Measurements from ENCODE around the gene AGPS.
"Not testable (repeated sequence)": the region's sequence is repeated elsewhere in the genome, so short reads cannot be mapped to it uniquely, and the experiment has no call there.

AGPS gene

GRCh38 chr2:177424120-177424519 is 31.5 kb downstream of the AGPS start:
- not testable (repeated sequence) for DNase-seq

- not testable (repeated sequence) for DNase-seq
Measured at GRCh38 chr2:177424620-177425019, 32.0 kb downstream of the AGPS start.

- no peak for DNase-seq
Measured at GRCh38 chr2:177427316-177427715, 34.7 kb downstream of the AGPS start.

- DNase-seq: not testable (repeated sequence)
Measured at GRCh38 chr2:177427936-177428335, 35.4 kb downstream of the AGPS start.

- DNase-seq: no peak
Measured at GRCh38 chr2:177429688-177430325, 37.2 kb downstream of the AGPS start.

- no peak for DNase-seq
Measured at GRCh38 chr2:177430411-177430810, 37.8 kb downstream of the AGPS start.

GRCh38 chr2:177431111-177431725 is 38.6 kb downstream of the AGPS start:
- not testable (repeated sequence) for DNase-seq

- no peak for DNase-seq
Measured at GRCh38 chr2:177432703-177433102, 40.1 kb downstream of the AGPS start.

GRCh38 chr2:177433402-177433801 is 40.8 kb downstream of the AGPS start:
- no peak for DNase-seq

GRCh38 chr2:177434475-177434874 is 41.9 kb downstream of the AGPS start:
- DNase-seq: no peak

GRCh38 chr2:177445200-177445599 is 52.6 kb downstream of the AGPS start:
- no peak for DNase-seq

GRCh38 chr2:177448031-177448430 is 55.5 kb downstream of the AGPS start:
- DNase-seq: no peak

GRCh38 chr2:177449159-177449558 is 56.6 kb downstream of the AGPS start:
- no peak for DNase-seq

GRCh38 chr2:177455187-177455586 is 62.6 kb downstream of the AGPS start:
- DNase-seq: no peak

- not testable (repeated sequence) for DNase-seq
Measured at GRCh38 chr2:177459756-177460155, 67.2 kb downstream of the AGPS start.

- peak; percentile 10 for DNase-seq
Measured at GRCh38 chr2:177460973-177461585, 68.5 kb downstream of the AGPS start.

GRCh38 chr2:177464549-177464948 is 72.0 kb downstream of the AGPS start:
- peak; percentile 10 for DNase-seq

GRCh38 chr2:177465400-177466138 is 73.0 kb downstream of the AGPS start:
- no peak for DNase-seq

GRCh38 chr2:177466337-177467195 is 74.0 kb downstream of the AGPS start:
- no peak for DNase-seq

GRCh38 chr2:177467646-177468045 is 75.1 kb downstream of the AGPS start:
- DNase-seq: no peak

- no peak for DNase-seq
Measured at GRCh38 chr2:177471990-177472389, 79.4 kb downstream of the AGPS start.

- no peak for DNase-seq
Measured at GRCh38 chr2:177474301-177474700, 81.7 kb downstream of the AGPS start.

GRCh38 chr2:177474998-177475397 is 82.4 kb downstream of the AGPS start:
- no peak for DNase-seq
